GM19395 (cell line): ENCODE measurements around the gene GUK1.
A peak's percentile ranks its signal among the peaks of the same experiment; 100 is the strongest.
"Not testable (repeated sequence)": the region's sequence is repeated elsewhere in the genome, so short reads cannot be mapped to it uniquely, and the experiment has no call there.

ENCODE experiments used
- ATAC-seq: cut with Tn5 transposase; IDR thresholded peaks from one replicate; pipeline ENCODE4 v1.9.1; 2021; ENCODE audit warnings: mild to moderate bottlenecking, moderate library complexity; ENCODE audit not compliant: unreplicated experiment

Gene GUK1

GRCh38 chr1:228104526-228105269 lies 35.4 kb upstream of the GUK1 start:
- ATAC-seq: no peak

GRCh38 chr1:228105270-228105995 lies 34.6 kb upstream of the GUK1 start:
- no peak for ATAC-seq

GRCh38 chr1:228105996-228106799 lies 33.9 kb upstream of the GUK1 start:
- ATAC-seq: no peak

GRCh38 chr1:228106800-228107054 lies 33.4 kb upstream of the GUK1 start:
- no peak for ATAC-seq

- ATAC-seq: no peak
Observed at GRCh38 chr1:228107636-228108035, 32.4 kb upstream of the GUK1 start.

GRCh38 chr1:228108055-228108690 lies 31.9 kb upstream of the GUK1 start:
- no peak for ATAC-seq

GRCh38 chr1:228108742-228109072 lies 31.4 kb upstream of the GUK1 start:
- peak; percentile 10 for ATAC-seq

GRCh38 chr1:228109073-228109961 lies 30.8 kb upstream of the GUK1 start, which contains the start of gene MRPL55:
MRPL55 (minus strand) TSS chr1:228109299; CDS start chr1:228108260, 1,039 bp downstream.
- peak; percentile 90 for ATAC-seq

GRCh38 chr1:228109962-228110488 lies 30.1 kb upstream of the GUK1 start:
- peak; percentile 4 for ATAC-seq

GRCh38 chr1:228110556-228110955 lies 29.5 kb upstream of the GUK1 start:
- ATAC-seq: no peak

- ATAC-seq: not testable (repeated sequence)
Observed at GRCh38 chr1:228111315-228111714, 28.8 kb upstream of the GUK1 start.

GRCh38 chr1:228112167-228112566 lies 27.9 kb upstream of the GUK1 start:
- no peak for ATAC-seq

GRCh38 chr1:228112617-228113016 lies 27.5 kb upstream of the GUK1 start:
- no peak for ATAC-seq

GRCh38 chr1:228114827-228115226 lies 25.3 kb upstream of the GUK1 start:
- ATAC-seq: no peak

GRCh38 chr1:228117335-228117734 lies 22.7 kb upstream of the GUK1 start:
- ATAC-seq: no peak

GRCh38 chr1:228118040-228118439 lies 22.0 kb upstream of the GUK1 start:
- ATAC-seq: no peak

GRCh38 chr1:228120351-228120750 lies 19.7 kb upstream of the GUK1 start:
- ATAC-seq: no peak

- ATAC-seq: no peak
Observed at GRCh38 chr1:228120857-228121489, 19.1 kb upstream of the GUK1 start.

GRCh38 chr1:228122921-228123441 lies 17.1 kb upstream of the GUK1 start:
- ATAC-seq: no peak
